ENCODE measurements around the gene PTPRN2.
A peak's percentile ranks its signal among the peaks of the same experiment; 100 is the strongest.
"Not testable (repeated sequence)": the region's sequence is repeated elsewhere in the genome, so short reads cannot be mapped to it uniquely, and the experiment has no call there.

Gene PTPRN2

GRCh38 chr7:158332516-158332915 lies 255.1 kb downstream of the PTPRN2 start:
- DNase-seq, result not testable (repeated sequence)

- DNase-seq, result not testable (repeated sequence)
Measured at GRCh38 chr7:158331826-158332450, 255.7 kb downstream of the PTPRN2 start.

DNA sequence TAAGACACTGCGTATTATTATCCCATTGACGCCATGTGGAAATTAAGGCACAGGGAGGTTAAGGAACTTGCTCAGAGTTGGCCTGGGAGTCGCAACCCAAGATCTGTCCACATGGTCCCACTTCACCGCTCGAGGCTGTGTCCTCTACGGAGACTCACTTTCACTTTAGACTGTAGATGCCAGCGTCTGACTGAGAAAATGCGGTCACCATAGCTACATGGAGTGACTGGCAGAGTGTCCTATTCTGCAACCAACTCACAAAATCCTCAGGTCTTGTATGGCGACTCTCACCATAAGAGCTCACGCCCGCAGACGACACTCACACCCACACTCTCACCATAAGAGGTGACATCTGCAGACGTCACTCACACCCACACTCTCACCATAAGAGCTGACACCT lies 257.9 kb downstream of the PTPRN2 start:
- DNase-seq, result no peak

DNA sequence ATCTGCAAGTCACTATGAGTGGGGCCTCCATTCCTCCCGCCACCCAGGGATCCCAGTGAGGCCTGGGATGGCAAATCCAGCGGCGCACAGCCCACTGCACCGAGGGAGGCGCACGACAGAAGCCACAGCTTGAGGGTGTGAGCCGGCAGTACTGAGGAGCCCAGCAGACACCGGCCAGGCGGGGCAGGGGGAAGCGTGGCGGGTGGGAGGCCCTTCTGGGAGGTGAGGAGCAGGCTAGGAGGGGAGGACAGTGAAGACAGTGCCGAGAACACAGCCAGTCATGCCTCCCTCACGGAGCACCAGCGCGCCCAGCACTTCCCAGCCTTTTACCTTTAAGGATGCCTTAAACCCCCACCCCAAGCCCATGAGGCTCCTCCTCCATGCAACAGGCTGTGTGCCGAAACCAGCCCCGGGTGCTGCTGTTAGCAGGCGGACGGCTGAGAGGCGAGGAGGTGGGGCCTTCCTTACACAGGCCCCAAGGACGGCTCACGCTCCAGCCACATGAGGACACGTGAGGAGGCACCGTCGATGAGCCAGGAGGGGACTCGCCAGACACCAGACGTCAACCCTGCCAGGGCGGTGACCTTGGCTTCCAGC lies 258.5 kb downstream of the PTPRN2 start:
- no peak for DNase-seq

DNA sequence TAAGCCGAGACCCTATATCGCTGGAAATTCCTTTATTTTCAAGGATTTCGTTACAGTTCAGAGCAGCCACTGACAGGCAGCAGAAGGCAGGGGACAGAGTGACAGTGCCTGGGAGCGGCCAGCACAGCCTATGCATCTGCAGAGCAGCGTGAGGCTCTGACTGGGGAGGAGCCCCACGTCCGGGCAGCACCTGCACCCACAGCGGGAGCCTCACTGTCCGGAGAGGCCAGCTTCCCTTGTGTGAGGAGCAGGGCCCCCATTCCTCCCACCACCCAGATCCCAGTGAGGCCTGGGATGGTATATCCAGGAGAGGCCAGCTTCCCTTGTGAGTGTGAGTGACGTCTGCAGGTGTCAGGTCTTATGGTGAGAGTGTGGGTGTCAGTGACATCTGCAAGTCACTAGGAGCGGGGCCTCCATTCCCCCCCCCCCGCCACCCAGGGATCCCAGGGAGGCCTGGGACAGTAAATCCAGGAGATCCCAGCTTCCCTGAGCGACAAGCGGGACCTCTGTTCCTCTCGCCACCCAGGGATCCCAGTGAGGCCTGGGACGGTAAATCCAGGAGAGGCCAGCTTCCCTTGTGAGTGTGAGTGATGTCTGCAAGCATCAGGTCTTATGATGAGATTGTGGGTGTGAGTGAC lies 259.1 kb downstream of the PTPRN2 start:
- no peak for DNase-seq

- DNase-seq, result no peak
Measured at GRCh38 chr7:158327571-158328180, 259.9 kb downstream of the PTPRN2 start.

- no peak for DNase-seq
Measured at GRCh38 chr7:158327012-158327411, 260.6 kb downstream of the PTPRN2 start.

DNA sequence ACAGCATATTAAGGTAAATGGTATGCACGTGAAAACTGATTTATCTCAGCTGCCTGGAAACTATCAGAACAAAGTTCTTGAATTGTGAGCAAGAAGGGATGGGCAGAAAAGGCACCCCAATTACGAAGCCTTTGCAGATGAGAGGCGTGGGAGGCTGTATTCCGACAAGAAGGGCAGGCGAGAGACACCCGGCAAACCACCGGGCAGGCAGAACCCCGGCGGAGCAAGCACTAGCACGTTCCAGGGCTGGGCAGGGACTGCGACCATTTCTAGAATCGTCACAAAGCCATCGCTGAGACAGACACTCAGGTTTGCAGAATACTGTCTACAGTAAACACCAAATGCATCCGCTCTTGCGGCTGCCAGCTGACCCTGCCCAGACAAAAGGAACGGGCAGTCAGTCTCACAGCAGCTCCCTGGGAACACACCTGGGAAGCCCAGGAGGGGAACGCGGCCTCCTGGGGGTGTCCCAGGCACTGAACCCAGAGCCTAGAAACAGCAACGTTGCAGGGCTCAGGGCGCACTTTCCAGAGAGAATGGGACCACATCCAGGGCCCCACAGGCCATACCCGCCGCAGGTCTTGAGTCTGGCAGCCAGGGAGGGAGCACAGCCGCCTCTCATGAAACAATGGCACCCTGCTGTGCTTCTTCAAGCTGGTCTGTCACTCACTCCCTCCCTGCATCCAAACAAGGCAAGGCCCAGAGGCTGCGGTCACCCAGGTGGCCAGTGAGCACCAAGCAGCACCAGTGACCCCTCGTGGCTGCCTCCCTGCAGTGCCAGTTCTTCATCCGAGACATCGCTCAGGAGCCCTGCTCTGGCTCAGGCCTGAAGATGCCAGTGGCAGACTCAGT lies 261.9 kb downstream of the PTPRN2 start:
- peak; percentile 94 for DNase-seq

DNA sequence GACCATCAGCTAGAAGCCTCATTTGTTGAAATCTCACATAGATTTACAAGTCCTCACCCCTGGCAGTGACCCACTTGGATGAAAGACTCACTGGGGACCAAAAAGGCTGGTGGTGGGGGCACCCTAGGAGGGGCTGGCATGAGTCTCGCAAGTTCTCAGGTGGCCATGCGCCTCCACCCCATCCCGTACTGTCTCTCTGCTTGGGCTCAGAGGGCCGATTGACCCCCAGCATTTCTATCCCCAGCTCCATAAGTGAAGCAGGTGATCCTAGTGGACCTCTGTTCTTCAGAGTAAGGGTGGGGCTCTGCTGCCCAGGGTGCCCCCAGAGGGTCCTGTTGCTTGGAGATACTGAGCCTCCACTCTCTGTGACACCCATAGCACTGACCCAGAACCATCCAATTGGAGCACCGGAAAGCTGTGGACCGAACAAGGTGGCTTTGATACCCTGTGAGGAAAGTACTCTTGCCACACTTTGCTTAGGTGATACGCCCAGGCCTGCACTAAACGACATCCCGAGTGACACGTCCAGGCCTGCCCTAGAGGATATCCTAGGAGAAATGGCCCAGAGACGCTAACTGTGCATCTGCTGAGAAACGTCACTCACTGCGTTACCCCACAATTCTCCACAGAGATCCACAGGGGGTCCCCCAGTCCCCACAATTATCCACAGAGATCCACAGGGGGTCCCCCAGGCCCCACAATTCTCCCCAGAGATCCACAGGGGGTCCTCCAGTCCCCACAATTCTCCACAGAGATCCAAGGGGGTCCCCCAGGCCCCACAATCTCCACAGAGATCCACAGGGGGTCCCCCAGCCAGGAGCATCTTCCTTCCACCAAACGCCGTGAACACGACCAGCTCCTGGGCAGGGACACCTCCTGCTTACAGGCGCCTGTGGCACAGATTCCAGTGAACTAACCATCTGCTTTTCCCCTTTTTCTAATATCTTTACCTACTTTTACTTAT lies 262.9 kb downstream of the PTPRN2 start:
- no peak for DNase-seq

GRCh38 chr7:158323741-158324396 lies 263.8 kb downstream of the PTPRN2 start:
- no peak for DNase-seq

GRCh38 chr7:158322616-158323530 lies 264.8 kb downstream of the PTPRN2 start:
- DNase-seq, result no peak

- no peak for DNase-seq
Measured at GRCh38 chr7:158321936-158322615, 265.5 kb downstream of the PTPRN2 start.

- DNase-seq, result no peak
Measured at GRCh38 chr7:158321056-158321700, 266.4 kb downstream of the PTPRN2 start.

DNA sequence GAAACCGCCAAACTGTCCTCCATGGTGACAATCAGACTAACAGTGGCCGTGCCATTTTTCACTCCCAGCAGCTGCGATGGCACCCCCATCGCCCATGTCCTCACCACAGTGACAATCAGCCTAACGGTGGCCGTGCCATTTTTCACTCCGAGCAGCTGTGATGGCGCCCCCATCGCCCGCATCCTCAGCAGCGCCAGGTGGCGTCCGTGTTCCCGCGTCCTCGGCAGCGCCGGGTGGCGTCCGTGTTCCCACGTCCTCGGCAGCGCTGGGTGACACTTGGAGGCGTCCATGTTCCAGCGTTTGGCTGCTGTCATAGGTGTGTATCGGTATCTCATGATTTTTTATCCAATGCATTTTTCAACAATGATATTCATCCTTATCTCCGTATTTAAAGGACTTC lies 267.3 kb downstream of the PTPRN2 start:
- no peak for DNase-seq

GRCh38 chr7:158318511-158318913 lies 269.1 kb downstream of the PTPRN2 start:
- DNase-seq, result no peak

GRCh38 chr7:158317238-158318205 lies 270.1 kb downstream of the PTPRN2 start:
- DNase-seq, result no peak

DNA sequence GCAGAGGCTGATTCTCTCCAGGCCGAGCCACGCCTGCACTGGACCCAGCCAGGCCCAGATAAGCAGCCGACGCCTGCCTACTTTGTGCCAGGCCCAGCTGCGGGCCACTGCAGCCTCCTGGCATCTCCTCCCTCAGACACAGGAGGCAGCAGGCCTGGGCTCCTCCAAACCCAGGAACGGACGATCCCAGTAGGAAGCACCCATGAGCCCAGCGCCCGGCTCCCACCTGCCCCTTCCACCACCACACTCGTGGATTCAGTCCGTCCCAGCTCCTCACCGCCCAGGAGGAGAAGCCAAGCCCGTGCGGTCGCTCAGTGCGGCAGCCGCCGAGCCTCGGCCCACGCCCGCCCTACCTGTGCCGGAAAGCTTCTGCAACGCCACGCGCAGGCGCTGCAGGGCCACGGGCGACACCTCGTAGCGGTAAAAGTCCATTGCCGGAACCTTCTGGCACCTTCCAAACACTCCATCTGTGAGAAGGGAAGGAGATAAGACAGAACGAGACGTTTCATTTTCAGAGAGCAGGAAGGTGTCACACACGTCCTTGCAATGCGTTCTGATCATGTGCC lies 271.1 kb downstream of the PTPRN2 start:
- no peak for DNase-seq

Data from NCI-H510A (cell line).